ENCODE data around the gene FETUB. TPM values are rescaled to one million over a fixed set of nuclear protein-coding genes. Genes with fewer than 3 reads are reported as not detected.

The FETUB gene
- polyA plus RNA-seq, 4 donors, result not detected

DNA sequence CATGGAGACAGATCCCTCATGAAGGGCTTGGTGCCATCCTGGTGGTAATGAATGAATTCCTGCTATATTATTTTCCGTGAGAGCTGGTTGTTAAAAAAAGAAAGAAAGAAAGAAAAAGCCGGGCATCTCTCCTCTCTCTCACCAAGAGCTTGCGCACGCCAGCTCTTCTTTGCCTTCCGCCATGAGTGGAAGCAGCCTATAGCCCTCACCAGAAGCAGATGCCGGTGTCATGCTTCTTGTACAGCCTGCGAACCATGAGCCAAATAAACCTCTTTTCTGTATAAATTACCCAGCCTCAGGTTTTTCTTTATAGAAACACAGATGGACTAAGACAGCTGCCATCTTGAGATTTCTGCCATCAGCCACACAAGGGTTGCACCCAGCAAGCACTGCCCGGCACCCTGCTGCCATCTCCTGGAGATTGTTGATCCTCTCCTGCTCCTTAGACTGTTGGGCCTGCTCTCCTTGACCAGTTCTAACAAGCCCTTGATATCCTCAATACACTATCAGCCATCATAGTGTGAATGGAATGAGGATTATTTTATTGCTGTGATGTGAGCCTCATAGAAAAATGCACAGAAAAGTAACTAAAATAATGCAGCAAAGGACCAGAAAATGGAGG, 30.8 kb upstream of the FETUB start:
- Histone ChIP-seq H3K9me3 (ENCODE audit: control insufficient read depth in 2 of 2, insufficient read depth in 1 of 2, low read depth in 1 of 2, low read length in 1 of 2) (peaks cover 0 to 3% of the 10 kb centered on the region in 2 donors), H3K27ac (ENCODE audit: low read depth in 1 of 3, low read length in 2 of 3) (no peak overlapping the region), H3K27me3 (ENCODE audit: control insufficient read depth in 3 of 3, insufficient read depth in 3 of 3, low read length in 3 of 3) (peaks cover 0 to 2% (median 0%) of the 10 kb centered on the region in 3 donors), H3K4me3 (ENCODE audit: low read depth in 1 of 3, low read length in 3 of 3) (no peak overlapping the region), H3K4me1 (ENCODE audit: control insufficient read depth in 3 of 3, insufficient read depth in 2 of 3, low read depth in 1 of 3, low read length in 2 of 3) (peaks cover 0 to 34% (median 0%) of the 10 kb centered on the region in 3 donors), H3K36me3 (ENCODE audit: control insufficient read depth in 3 of 3, insufficient read depth in 2 of 3, low read depth in 1 of 3, low read length in 3 of 3) (no peaks in the 10 kb centered on the region)
- DNase-seq, result peak; percentile 59 to 68
- FAIRE-seq, result no peak
- WGBS, 3 donors, result 87 to 90% (median 87%) methylated on average over 8 of the region's 8 CpGs

DNA sequence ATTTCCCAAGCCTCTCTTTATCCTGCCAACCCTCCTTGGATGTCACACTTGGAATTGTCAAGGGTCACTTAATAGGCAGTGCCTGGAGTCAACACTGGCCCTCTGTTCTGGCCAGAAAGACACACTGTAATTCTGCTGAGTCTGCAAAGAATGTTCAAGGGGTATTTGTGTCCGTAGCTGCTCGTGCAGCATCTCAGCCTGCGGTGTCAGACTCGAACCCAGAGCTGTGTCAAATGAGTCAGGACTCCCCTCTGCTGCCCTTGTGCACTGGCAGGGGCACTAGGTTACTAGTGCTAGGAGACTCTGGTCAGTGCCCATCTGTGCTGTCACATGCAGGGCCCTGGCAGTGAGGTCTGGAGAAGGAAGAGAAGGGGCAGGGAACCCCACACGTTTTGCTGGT, 28.1 kb upstream of the FETUB start:
- Histone ChIP-seq H3K36me3 (ENCODE audit: control insufficient read depth in 3 of 3, insufficient read depth in 2 of 3, low read depth in 1 of 3, low read length in 3 of 3) (no peaks in the 10 kb centered on the region), H3K9me3 (ENCODE audit: control insufficient read depth in 2 of 2, insufficient read depth in 1 of 2, low read depth in 1 of 2, low read length in 1 of 2) (no peaks in the 10 kb centered on the region), H3K27me3 (ENCODE audit: control insufficient read depth in 3 of 3, insufficient read depth in 3 of 3, low read length in 3 of 3) (peaks cover 0 to 2% (median 0%) of the 10 kb centered on the region in 3 donors), H3K4me3 (ENCODE audit: low read depth in 1 of 3, low read length in 3 of 3) (no peak overlapping the region), H3K4me1 (ENCODE audit: control insufficient read depth in 3 of 3, insufficient read depth in 2 of 3, low read depth in 1 of 3, low read length in 2 of 3) (peaks cover 0 to 20% (median 0%) of the 10 kb centered on the region in 3 donors), H3K27ac (ENCODE audit: low read depth in 1 of 3, low read length in 2 of 3) (no peak overlapping the region)
- 61 to 75% (median 69%) methylated on average over 5 of the region's 5 CpGs for WGBS, 3 donors
- DNase-seq, result no peak
- no peak for FAIRE-seq

DNA sequence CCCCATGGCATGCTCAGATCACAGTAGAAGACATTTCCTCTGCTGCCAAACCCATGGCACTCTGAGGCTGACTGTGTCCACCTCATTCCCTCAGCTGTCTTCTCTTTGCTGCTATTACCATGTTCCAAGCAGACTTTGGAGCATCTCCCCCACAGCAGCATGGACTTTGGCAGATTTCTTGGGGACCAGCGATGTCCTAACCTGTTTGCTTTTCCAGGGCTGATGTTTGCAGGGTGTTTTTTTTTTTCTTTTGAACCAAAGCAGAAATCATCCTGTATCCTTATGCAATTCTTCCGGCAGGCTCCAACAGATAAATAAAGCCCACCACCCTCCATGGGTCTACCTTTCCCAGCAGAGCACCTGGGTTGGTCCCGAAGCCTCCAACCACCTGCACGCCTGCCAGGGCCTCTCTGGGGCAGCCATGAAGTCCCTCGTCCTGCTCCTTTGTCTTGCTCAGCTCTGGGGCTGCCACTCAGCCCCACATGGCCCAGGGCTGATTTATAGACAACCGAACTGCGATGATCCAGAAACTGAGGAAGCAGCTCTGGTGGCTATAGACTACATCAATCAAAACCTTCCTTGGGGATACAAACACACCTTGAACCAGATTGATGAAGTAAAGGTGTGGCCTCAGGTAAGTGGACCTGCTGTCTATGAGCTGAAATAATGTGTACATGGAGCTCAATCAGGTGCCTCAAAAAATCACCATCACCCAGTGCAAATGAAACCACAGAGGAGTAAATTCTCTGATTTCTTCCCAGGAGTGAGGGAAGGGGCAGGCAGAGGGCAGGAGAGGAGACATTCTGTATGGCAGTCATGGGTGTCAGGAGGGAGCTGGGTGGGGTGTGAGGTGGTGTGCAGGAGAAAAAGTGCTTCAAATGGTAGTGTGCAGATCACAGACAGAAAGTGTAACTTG, 27.2 kb upstream of the FETUB start, which contains the start of gene AHSG:
Gene AHSG (plus strand): TSS at position 340 of the 916 bp plus-strand sequence. CDS start 82 bp downstream, at position 422.
- H3K36me3 ChIP-seq (ENCODE audit: control insufficient read depth in 3 of 3, insufficient read depth in 2 of 3, low read depth in 1 of 3, low read length in 3 of 3), result no peaks in the 10 kb centered on the region
- H3K27ac ChIP-seq (ENCODE audit: low read depth in 1 of 3, low read length in 2 of 3), result no peak within 1 kb of the TSS
- H3K4me1 ChIP-seq (ENCODE audit: control insufficient read depth in 3 of 3, insufficient read depth in 2 of 3, low read depth in 1 of 3, low read length in 2 of 3), result peaks cover 0 to 19% (median 0%) of the 10 kb centered on the region in 3 donors
- H3K27me3 ChIP-seq (ENCODE audit: control insufficient read depth in 3 of 3, insufficient read depth in 3 of 3, low read length in 3 of 3), result peaks cover 0 to 2% (median 0%) of the 10 kb centered on the region in 3 donors
- DNase-seq, result peak in 1 of 2 donors; percentile 69
- H3K9me3 ChIP-seq (ENCODE audit: control insufficient read depth in 2 of 2, insufficient read depth in 1 of 2, low read depth in 1 of 2, low read length in 1 of 2), result no peaks in the 10 kb centered on the region
- no peak for FAIRE-seq
- 78 to 83% (median 82%) methylated on average over 7 of the region's 7 CpGs for WGBS, 3 donors
- H3K4me3 ChIP-seq (ENCODE audit: low read depth in 1 of 3, low read length in 3 of 3), result no peak within 1 kb of the TSS

DNA sequence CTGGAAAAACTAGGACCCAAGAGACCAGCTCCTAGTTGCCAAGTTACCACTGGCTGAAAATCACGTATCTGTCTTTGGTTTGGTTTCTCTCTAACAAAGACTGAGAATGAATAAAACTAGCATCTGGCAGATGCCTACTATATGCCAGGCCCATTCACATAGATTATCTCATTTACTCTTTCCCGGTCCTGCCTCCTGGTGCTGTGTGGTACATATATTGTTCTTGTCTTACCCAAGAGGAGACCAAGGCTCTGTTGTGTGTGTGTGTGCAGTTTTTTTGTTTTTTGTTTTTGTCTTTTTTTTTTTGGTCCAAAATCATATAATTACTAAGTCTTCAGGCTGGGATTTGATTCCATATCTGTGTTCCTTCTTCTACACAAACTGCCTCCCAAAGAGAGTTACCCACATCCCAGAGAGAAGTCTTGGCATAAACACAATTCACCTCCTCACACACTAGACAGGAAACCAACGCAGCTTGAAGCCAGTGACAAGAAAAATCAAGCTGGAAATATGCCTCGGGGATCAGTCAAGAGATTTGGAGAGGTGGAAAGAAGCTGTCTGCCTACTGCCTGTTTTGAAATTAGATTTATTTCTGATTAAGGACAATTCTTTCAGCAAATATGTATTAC, 26.4 kb upstream of the FETUB start:
- H3K36me3 ChIP-seq (ENCODE audit: control insufficient read depth in 3 of 3, insufficient read depth in 2 of 3, low read depth in 1 of 3, low read length in 3 of 3), result no peaks in the 10 kb centered on the region
- H3K9me3 ChIP-seq (ENCODE audit: control insufficient read depth in 2 of 2, insufficient read depth in 1 of 2, low read depth in 1 of 2, low read length in 1 of 2), result no peaks in the 10 kb centered on the region
- FAIRE-seq (no peak), DNase-seq (no peak)
- no peak overlapping the region for H3K4me3 ChIP-seq (ENCODE audit: low read depth in 1 of 3, low read length in 3 of 3)
- H3K27me3 ChIP-seq (ENCODE audit: control insufficient read depth in 3 of 3, insufficient read depth in 3 of 3, low read length in 3 of 3), result peaks cover 0 to 2% (median 0%) of the 10 kb centered on the region in 3 donors
- H3K27ac ChIP-seq (ENCODE audit: low read depth in 1 of 3, low read length in 2 of 3), result no peak overlapping the region
- 60 to 85% (median 66%) methylated on average over 4 of the region's 4 CpGs for WGBS, 3 donors
- peaks cover 0 to 18% (median 0%) of the 10 kb centered on the region in 3 donors for H3K4me1 ChIP-seq (ENCODE audit: control insufficient read depth in 3 of 3, insufficient read depth in 2 of 3, low read depth in 1 of 3, low read length in 2 of 3)

DNA sequence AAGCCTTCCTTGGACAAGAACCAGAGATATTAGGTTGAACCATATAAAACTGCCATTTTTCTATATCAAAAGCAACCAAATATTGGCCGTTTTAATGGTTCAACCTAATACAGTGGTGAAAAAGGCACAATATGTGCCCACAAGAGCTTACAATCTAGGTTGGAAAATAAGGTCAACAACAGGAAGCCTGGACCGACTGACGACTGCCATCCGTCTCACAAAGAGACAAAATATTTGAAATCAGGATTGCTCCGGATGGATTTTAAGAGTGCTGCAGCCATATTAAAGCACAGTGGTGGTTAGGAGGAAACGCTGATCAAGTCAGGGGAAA, 26.0 kb upstream of the FETUB start:
- FAIRE-seq, result no peak
- WGBS, 3 donors, result 56 to 77% (median 62%) methylated on average over 6 of the region's 6 CpGs
- DNase-seq, result no peak

DNA sequence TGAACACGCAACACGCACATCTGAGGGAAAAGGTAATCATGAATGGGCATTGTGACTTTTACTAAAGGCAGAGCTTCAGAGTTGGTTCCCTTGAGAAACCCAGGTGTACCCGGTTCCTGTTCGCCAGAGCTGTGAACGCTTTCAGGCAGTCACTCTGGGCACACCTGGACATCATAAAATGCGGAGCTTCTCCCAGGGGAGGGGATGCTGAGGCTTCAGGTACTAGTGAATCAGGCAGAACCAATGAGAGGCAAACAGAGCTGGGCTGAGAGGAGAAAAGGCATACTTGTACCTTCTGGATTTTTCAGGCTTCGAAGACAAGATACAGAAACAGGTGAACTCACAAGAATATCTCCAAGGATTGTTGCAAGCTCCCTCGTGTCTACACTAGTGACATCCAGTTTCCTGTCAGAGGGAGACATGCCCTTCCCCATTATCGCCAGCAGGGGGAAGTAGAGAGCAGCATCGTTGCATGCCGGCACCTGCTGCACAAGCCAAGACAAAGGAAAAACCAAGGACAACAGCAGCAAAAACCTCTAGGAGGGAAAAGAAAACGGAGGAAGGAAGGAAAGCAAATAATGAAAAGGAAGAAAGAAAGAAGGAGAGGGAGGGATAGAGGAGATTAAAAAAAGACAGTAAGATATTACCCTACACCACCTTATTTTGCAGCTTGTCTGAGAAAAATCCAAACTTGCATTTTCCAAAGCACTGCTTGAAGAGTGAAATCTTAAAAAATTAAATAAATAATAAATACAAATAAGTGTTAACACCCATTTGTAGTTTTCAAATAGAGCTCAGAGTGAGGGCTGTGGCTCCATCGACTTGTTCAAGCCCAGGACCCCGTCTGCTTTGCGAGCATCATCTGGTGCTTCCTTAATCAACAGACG, 25.4 kb upstream of the FETUB start:
- Histone ChIP-seq H3K9me3 (ENCODE audit: control insufficient read depth in 2 of 2, insufficient read depth in 1 of 2, low read depth in 1 of 2, low read length in 1 of 2) (no peaks in the 10 kb centered on the region), H3K36me3 (ENCODE audit: control insufficient read depth in 3 of 3, insufficient read depth in 2 of 3, low read depth in 1 of 3, low read length in 3 of 3) (no peaks in the 10 kb centered on the region), H3K27ac (ENCODE audit: low read depth in 1 of 3, low read length in 2 of 3) (no peak overlapping the region), H3K27me3 (ENCODE audit: control insufficient read depth in 3 of 3, insufficient read depth in 3 of 3, low read length in 3 of 3) (peaks cover 0 to 2% (median 0%) of the 10 kb centered on the region in 3 donors), H3K4me3 (ENCODE audit: low read depth in 1 of 3, low read length in 3 of 3) (no peak overlapping the region), H3K4me1 (ENCODE audit: control insufficient read depth in 3 of 3, insufficient read depth in 2 of 3, low read depth in 1 of 3, low read length in 2 of 3) (peaks cover 0 to 18% (median 0%) of the 10 kb centered on the region in 3 donors)
- WGBS, 3 donors, result 31 to 37% (median 34%) methylated on average over 16 of the region's 16 CpGs
- DNase-seq (peak; percentile 78 to 90), FAIRE-seq (no peak)

More for the DNA sequence above, 26.0 kb upstream of the FETUB start:
- H3K27ac ChIP-seq (ENCODE audit: low read depth in 1 of 3, low read length in 2 of 3), result no peak overlapping the region
- peaks cover 0 to 2% (median 0%) of the 10 kb centered on the region in 3 donors for H3K27me3 ChIP-seq (ENCODE audit: control insufficient read depth in 3 of 3, insufficient read depth in 3 of 3, low read length in 3 of 3)
- no peaks in the 10 kb centered on the region for H3K9me3 ChIP-seq (ENCODE audit: control insufficient read depth in 2 of 2, insufficient read depth in 1 of 2, low read depth in 1 of 2, low read length in 1 of 2)
- H3K4me1 ChIP-seq (ENCODE audit: control insufficient read depth in 3 of 3, insufficient read depth in 2 of 3, low read depth in 1 of 3, low read length in 2 of 3), result peaks cover 0 to 18% (median 0%) of the 10 kb centered on the region in 3 donors
- H3K4me3 ChIP-seq (ENCODE audit: low read depth in 1 of 3, low read length in 3 of 3), result no peak overlapping the region
- H3K36me3 ChIP-seq (ENCODE audit: control insufficient read depth in 3 of 3, insufficient read depth in 2 of 3, low read depth in 1 of 3, low read length in 3 of 3), result no peaks in the 10 kb centered on the region

DNA sequence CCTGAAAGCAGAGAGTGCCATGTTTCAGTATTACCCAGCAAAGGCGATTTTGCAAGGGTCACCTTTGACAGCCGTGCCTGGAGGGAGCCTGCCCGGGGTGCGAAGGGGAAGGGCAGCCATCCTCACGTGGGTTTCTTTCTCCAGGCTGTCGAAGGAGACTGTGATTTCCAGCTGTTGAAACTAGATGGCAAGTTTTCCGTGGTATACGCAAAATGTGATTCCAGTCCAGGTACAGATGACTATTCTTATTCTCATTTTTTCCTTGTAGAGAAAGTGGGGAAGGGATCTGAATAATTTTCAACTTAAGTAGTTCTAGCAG, 23.9 kb upstream of the FETUB start:
- H3K4me3 ChIP-seq (ENCODE audit: low read depth in 1 of 3, low read length in 3 of 3), result no peak overlapping the region
- H3K4me1 ChIP-seq (ENCODE audit: control insufficient read depth in 3 of 3, insufficient read depth in 2 of 3, low read depth in 1 of 3, low read length in 2 of 3), result peaks cover 0 to 18% (median 0%) of the 10 kb centered on the region in 3 donors
- 86 to 90% (median 90%) methylated on average over 8 of the region's 8 CpGs for WGBS, 3 donors
- H3K27me3 ChIP-seq (ENCODE audit: control insufficient read depth in 3 of 3, insufficient read depth in 3 of 3, low read length in 3 of 3), result peaks cover 0 to 2% (median 0%) of the 10 kb centered on the region in 3 donors
- H3K36me3 ChIP-seq (ENCODE audit: control insufficient read depth in 3 of 3, insufficient read depth in 2 of 3, low read depth in 1 of 3, low read length in 3 of 3), result no peaks in the 10 kb centered on the region
- no peaks in the 10 kb centered on the region for H3K9me3 ChIP-seq (ENCODE audit: control insufficient read depth in 2 of 2, insufficient read depth in 1 of 2, low read depth in 1 of 2, low read length in 1 of 2)
- FAIRE-seq (no peak), DNase-seq (no peak)
- H3K27ac ChIP-seq (ENCODE audit: low read depth in 1 of 3, low read length in 2 of 3), result no peak overlapping the region
